ENCODE results near the gene ESYT2.

ESYT2 gene

GRCh38 chr7:158751199-158751598 is 78.1 kb downstream of the ESYT2 start:
- no peak overlapping the region for H3K27ac ChIP-seq
- TF ChIP-seq CTCF (conservative IDR thresholded peaks at IDR 0.05), result no peak

GRCh38 chr7:158750702-158751101 is 78.6 kb downstream of the ESYT2 start:
- H3K27ac ChIP-seq, result no peak overlapping the region
- TF ChIP-seq CTCF (conservative IDR thresholded peaks at IDR 0.05), result no peak

GRCh38 chr7:158749396-158749795 is 79.9 kb downstream of the ESYT2 start:
- no peak overlapping the region for H3K27ac ChIP-seq
- TF ChIP-seq CTCF (conservative IDR thresholded peaks at IDR 0.05), result no peak

- no peak overlapping the region for H3K27ac ChIP-seq
- TF ChIP-seq CTCF (conservative IDR thresholded peaks at IDR 0.05), result no peak
Observed at GRCh38 chr7:158748335-158748734, 81.0 kb downstream of the ESYT2 start.

GRCh38 chr7:158747408-158747807 is 81.9 kb downstream of the ESYT2 start:
- TF ChIP-seq CTCF (conservative IDR thresholded peaks at IDR 0.05), result no peak
- no peak overlapping the region for H3K27ac ChIP-seq

GRCh38 chr7:158746957-158747356 is 82.4 kb downstream of the ESYT2 start:
- no peak overlapping the region for H3K27ac ChIP-seq
- TF ChIP-seq CTCF (conservative IDR thresholded peaks at IDR 0.05), result no peak

- no peak for TF ChIP-seq CTCF (conservative IDR thresholded peaks at IDR 0.05)
- H3K27ac ChIP-seq, result no peak overlapping the region
Observed at GRCh38 chr7:158745057-158745715, 84.1 kb downstream of the ESYT2 start.

Data from VCaP (cell line).